AG09319 (cell line): ENCODE results near the gene ZNF750.

Experiments used
- DNase-seq: peaks from one replicate; pipeline ENCODE4 v3.0.0-alpha.2; 2010; ENCODE audit warnings: low read depth; ENCODE audit errors: extremely low read depth
- CTCF ChIP-seq: IDR thresholded peaks from 2 replicates; pipeline ENCODE4 v1.5.1; 2011; ENCODE audit warnings: low read depth, mild to moderate bottlenecking, inconsistent platforms, low read length, moderate library complexity

ZNF750 gene

GRCh38 chr17:82866590-82867191, 26.9 kb upstream of the ZNF750 start:
- no peak for DNase-seq
- no peak for TF ChIP-seq CTCF

GRCh38 chr17:82865774-82866395, 26.1 kb upstream of the ZNF750 start:
- no peak for DNase-seq

GRCh38 chr17:82865274-82865673, 25.5 kb upstream of the ZNF750 start:
- TF ChIP-seq CTCF, result no peak
- no peak for DNase-seq

More at GRCh38 chr17:82865774-82866395, 26.1 kb upstream of the ZNF750 start:
- no peak for TF ChIP-seq CTCF

- DNase-seq, result no peak
- no peak for TF ChIP-seq CTCF
Measured at GRCh38 chr17:82864713-82865248, 25.0 kb upstream of the ZNF750 start.

GRCh38 chr17:82863941-82864712, 24.3 kb upstream of the ZNF750 start:
- no peak for TF ChIP-seq CTCF
- DNase-seq, result no peak

GRCh38 chr17:82863383-82863940, 23.6 kb upstream of the ZNF750 start:
- TF ChIP-seq CTCF, result no peak
- no peak for DNase-seq
